Right renal pelvis (tissue), 4 donors: ENCODE data around the gene C1QTNF6. TPM values are rescaled to one million over a fixed set of nuclear protein-coding genes. Genes with fewer than 3 reads are reported as not detected.
"Not testable (repeated sequence)": the region's sequence is repeated elsewhere in the genome, so short reads cannot be mapped to it uniquely, and the experiment has no call there.

Experiments
- DNase-seq, 4 donors: peaks; one replicate each; pipeline ENCODE4 v3.0.0-alpha.2; 2013; ENCODE audit warnings: low read depth in 4 of 4, low spot score in 3 of 4, missing footprints in 1 of 4
- polyA plus RNA-seq, 4 donors: library from polyadenylated mRNA; unstranded; fragments of 120-200 nt; gene quantifications; one replicate each; pipeline ENCODE4 v1.2.1, GENCODE V29; 2013; ENCODE audit not compliant: insufficient read length in 4 of 4

C1QTNF6 gene
- polyA plus RNA-seq, 4 donors, result 29.9 to 33.2 (median 31.9) TPM

DNA sequence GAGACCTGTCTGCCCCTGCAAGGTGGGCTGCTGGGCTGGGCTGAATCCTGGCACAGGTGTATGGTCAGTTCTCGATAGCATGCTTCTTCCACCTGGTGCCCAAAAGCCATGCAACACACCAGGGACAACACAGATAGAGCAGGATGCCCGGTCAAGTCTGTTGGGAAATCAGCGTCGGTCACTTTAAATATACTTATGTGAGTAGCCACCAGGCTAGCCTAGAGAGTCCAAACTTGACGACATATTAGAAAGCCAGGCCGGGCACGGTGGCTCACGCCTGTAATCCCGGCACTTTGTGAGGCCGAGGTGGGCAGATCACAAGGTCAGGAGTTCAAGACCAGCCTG lies 8.9 kb downstream of the C1QTNF6 start:
- no peak for DNase-seq

DNA sequence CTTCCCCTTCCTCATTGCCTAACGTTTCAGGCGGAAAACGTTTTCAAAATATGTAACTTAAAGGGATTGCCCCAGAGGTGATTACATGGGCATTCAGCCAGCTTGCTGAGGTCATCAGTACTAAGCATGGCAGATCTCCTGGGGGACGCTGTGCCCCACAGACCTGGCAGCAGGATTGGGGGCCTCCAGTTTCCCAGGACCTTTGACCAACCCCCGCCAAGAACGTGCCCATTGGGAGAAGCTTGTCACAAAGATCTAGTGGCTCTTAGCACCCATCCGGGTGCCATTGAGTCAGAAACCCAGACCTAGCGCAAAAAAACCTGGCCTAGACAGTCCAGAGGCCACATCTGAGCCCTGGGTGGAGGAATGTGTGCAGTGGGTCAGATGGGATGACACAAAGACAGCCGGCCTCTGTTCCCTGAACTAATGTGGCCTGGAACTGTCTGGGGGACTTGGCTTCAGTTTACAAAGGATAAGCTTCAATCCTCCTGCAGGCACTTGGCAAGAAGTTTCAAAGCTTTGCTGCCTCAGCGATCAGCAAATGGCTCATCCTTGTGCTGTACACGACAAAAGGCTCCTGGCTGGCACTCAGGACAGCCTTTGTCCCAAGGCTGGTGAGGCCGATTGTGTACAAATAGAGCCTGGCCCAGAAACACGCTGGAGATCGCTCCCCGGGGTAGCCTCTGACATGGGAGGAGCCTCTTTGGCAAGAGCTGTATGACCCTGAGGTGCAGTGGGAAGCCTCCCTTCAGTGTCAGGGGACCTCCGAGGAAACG lies 9.5 kb downstream of the C1QTNF6 start:
- no peak for DNase-seq

DNA sequence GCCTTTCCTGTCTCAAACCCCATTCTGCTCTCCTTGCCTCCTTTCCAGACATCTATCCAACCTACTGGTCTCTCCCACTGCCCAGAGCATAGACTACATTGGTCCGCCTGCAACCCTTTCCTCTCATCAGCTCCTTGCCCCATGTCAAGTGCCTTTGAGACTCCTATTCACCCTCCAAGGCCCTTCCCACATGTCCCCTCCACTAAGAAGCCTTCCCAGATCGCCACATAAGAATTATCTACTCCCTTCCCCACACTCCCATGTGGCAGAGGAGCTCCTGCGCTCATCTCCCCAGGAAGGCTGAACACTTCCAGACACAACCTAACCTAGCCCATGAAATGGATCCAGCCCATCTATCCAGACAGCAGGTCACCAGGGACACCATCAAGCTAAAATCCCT lies 10.3 kb downstream of the C1QTNF6 start:
- no peak for DNase-seq

DNA sequence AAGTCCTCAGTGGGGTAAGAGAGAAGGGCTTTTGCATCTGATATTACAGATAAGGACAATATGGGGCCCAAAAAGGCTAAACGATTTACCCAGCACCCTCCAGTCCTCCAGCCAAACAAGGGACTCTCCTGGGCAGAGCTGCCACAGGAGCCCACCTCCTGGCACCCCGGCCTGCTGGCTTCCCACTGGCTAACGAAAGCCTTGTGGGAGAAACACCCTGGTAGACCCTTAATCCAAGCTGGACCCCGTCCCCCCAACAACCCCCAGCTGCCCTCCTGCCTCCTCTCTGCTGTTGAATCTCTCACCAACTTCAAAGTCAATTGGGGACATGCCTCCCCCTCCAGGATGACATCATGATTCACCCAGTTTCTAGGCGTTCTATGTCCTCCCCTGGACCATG lies 10.8 kb downstream of the C1QTNF6 start:
- DNase-seq, result no peak

DNA sequence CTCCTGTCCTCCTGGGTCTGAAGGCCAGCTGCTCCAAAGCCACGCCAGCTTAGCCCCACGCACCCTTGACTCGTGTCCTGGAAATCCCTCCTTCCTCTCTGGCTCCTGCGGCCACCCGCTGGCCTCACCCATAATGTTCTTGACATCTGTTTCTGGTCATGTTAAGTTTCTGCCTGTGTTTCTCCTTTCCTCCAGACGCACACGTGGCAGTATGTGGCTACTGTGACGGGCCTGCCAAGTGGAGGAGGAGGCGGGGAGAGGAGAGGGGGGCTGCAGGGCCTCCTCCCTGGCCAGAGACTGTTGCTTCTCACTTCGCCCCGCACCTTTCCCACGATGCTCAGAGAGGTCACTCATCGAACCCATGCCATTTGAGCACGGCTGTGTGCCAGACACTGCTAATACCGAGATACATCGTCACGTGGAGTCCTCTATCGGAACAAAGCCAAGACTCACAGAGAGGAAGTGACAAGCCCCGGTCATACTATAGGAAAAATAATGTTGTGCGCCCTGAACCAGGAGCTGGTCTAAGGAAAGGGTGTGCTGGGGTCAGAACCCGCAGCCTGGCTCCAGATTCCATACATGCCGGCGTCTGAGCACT lies 11.5 kb downstream of the C1QTNF6 start:
- peak in 2 of 4 donors; percentile 68 to 74 for DNase-seq

DNA sequence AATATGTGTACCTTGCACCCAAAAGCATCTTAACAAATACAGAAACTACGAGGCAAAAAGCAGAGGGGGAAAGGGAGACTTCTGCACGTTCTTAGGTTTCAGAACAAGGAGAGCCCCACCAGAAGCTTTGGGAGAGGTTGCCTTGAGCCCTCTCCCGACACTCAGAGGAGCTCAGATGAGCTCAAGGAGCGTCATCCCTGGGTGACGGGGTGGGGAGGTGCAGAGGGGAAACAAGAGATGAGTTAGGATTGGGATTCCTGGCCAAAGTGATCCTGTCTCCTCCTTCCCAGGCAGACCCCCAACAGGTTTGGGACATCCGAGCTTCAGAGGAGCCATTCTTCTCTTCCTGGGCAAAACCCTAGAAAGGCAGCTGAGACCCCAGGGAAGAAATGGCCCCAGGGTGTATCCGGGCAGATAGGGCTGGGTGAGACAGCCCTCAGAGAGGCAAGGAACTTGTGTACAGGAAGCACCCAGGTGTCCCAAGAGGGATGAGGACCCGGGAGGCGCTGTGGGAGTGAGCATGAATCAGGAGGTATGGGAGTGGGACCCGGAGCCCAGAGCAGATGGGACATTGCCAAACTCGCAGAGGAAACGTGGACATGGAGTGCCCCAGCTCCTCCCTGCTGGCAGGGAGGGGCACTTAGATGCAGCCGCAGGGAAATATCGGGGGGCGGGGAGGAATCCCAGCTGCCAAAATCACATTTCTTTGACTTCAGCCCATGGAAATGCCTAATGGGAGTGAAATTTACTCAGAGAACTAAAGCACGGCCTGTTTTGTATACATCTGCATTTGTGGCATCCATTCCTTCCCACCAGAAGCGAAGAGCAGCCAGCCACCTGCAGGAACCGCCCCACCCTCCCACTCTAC lies 12.4 kb downstream of the C1QTNF6 start:
- DNase-seq, result no peak

DNA sequence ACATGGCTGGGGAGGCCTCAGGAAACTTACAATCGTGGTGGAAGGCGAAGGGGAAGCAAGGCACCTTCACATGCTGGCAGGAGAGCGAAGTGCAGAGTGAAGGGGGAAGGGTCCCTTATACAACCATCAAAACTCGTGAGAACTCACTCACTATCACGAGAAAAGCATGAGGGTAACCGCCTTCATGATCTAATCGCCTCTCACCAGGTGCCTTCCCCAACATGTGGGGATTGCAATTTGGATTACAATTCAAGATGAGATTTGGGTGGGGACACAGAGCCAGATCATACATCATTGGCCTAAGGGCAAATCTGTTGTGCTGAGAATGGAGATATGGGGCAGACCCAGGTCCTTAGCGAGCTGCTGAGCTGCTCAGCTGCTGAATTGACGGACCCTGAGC lies 13.1 kb downstream of the C1QTNF6 start:
- no peak for DNase-seq

DNA sequence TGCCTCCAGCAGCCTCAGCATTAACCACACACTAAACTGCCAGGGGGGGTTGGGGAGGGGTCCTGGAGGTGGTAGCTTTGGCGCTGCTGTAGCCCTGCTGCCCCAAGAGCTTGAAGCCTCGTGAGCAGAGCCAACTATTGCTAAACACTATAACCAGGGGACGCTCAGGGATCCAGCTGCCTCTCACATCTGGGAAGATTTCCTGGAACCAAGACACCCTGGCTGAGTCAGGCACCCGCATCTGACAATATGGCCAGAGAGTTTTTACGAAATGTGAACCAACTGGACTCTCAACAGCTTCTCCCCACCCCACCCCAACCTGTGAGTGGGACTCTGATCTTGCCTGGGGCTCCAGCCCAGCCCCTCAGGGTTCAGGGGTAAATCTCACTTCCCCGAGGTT lies 14.3 kb downstream of the C1QTNF6 start:
- no peak for DNase-seq

DNA sequence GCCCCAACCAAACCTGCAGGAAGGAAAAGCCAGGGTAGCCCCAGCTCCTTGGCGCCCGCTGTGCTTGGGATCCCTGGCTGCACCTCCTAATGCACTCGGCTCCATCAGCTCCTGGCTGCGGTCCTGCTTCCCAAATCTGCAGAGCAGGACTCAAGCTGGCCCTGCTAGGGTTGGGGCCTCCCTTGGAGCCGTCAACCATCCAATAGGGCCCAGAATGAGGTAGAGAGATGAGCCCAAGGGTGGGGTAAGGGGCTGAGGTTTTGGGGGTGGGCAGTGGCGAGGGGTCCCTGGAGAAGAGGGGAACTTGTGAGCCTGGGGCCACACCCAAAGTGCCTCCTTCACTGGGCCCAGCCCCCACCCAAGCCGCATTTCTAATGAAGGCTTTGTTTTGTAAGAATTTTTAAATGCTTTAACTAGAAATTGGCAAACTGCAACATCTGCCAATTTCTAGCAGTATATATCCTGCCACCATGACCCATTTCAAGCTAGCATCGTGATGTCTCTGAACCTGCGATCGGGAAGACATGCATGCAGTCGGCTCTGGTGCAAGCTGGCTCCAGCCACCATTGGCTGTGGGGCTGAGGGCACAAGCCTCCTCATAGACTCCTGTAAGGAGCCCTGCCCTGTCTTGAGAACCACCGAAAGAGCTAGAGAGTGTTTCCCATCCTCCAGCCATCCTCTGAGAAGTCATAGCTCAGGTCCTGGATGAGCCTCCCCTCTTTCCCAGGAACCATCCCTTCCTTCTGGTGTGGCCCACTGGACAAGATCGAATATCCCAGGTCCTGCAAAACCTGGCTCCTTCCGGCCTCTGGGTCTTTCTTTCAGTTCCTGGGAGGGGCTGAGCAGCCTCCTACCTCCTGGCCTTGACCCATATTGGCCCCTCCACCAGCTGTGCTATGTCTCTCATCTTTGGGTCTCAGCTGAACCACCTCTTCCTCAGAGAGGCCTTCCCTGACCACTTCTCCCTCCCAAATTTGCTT lies 15.5 kb downstream of the C1QTNF6 start:
- DNase-seq, result no peak

DNA sequence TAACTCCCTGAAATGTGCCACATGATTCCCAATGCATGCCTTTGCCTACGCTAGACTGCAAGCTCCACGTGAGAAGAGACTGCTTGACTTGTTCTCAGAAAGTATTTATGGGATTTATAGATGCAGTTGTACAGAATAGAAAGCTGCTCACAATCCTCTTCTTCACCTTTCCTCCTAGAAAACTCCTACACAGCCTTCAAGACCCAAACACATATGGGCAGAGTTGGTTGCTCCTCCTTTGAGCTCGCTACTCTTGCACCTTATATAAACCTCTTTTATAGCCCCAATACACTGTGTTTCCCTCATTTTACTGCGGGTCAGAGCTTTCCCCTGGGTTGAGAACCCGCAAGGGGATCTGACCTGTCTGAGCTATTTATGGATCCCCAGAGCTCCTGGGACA lies 16.4 kb downstream of the C1QTNF6 start:
- DNase-seq, result no peak

DNA sequence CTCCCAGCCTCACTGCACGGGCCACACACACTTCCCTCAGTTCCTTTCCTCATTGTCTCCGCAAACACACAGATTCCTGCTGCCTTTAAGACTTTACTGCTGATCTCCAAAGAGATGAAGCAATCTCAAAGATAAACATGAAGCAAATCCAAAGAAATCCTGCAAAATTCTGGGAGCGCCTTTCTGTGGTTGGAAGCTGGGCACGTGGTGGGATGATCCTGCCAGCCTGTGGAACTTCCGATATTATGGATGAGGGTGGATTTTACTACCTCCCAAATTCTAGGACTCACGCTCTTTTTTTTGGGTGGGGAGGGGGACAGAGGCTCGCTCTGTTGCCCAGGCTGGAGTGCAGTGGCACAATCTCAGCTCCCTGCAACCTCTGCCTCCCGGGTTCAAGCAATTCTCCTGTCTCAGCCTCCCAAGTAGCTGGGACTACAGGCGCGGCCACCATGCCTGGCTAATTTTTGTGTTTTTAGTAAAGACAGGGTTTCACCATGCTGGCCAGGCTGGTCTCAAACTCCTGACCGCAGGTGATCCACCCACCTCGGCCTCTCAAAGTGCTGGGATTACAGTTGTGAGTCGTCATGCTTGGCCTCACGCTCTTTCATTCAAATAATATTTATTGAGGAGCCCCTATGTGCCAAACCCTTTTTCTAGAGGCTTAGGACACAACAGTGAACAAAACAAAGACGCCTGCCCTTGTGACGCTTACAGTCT lies 17.2 kb downstream of the C1QTNF6 start:
- not testable (repeated sequence) for DNase-seq

DNA sequence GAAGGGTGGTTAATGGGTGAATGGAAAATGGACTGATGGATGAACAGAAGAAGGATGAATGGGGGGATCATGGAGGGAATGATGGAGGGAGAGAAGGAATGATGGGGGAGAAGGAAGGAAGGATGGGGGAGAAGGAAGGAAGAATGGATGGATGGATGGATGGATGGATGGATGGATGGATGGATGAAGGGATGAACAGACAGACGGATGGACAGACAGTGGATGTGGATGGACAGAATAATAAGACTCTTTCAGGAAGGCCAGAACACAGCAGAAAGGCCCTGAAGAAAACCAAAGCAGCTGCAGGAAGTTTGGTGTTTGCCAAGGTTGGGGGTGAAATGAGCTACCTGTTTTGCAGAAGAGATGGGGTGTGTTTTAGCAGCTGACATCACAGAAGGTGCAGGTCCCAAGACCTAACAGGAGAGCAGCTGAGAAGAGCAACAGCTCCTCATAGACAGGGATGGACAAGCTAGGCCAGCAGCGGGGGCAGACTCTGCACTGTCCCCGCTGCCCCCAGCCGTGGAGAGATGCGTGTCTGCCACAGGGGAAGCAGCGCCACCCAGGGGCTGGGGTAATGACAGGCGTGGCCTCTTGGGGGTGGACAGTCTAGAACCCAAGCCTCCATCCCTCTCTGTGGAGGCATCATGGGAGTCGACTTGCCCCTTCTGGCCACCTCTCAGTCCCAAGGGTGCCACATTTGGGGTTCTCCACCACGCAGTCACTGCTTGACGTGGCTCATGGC lies 17.9 kb downstream of the C1QTNF6 start:
- DNase-seq, result no peak

DNA sequence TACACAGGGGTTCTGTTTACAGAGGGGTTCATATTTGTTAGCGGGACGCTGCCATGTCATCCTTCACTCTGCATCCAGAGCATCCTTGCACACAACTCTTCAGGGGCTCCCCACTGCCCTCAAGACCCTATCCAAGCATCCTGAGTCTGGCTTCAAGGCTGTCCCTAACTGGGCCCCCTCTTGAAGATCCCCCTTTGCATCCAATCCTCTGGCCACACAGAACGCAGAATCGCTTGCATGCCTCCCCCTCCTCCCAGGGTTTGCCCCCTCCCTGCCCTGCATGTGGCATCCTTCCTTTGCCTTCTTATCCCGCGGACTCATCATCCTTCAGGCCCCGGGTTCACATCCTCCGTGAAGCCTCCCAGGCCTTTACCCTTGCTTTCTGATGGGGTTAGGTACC lies 18.6 kb downstream of the C1QTNF6 start:
- no peak for DNase-seq

DNA sequence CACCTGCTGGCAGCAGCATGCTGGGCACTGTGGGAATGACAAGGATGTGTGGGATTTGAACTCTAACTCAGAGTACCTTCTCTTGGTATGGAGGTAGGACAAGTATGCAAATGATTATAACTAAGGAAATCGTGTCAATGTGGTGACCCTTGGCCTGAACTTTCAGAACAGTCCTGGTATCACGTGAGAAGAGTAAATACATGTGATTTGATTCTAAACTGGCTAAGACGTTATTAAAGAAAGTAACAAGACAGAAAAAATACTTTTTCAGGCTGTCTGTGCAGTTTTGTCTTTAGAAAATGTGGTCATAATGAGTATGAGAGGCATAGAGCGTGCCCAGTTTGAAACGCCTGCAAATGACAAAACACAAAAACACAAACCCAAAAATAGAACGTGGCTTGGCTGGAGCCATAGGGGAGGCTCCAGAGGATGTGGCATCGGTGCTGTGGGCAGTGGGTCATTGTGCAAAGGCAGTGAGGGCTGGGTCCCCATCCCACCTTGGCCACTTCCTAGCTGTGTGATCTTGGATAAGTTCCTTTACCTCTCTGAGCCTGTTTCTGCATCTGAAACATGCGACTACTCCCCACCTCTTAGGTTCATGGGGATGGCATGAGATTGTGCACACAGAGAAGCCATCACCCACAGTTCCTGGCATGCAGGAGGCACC lies 19.9 kb downstream of the C1QTNF6 start:
- DNase-seq, result no peak

DNA sequence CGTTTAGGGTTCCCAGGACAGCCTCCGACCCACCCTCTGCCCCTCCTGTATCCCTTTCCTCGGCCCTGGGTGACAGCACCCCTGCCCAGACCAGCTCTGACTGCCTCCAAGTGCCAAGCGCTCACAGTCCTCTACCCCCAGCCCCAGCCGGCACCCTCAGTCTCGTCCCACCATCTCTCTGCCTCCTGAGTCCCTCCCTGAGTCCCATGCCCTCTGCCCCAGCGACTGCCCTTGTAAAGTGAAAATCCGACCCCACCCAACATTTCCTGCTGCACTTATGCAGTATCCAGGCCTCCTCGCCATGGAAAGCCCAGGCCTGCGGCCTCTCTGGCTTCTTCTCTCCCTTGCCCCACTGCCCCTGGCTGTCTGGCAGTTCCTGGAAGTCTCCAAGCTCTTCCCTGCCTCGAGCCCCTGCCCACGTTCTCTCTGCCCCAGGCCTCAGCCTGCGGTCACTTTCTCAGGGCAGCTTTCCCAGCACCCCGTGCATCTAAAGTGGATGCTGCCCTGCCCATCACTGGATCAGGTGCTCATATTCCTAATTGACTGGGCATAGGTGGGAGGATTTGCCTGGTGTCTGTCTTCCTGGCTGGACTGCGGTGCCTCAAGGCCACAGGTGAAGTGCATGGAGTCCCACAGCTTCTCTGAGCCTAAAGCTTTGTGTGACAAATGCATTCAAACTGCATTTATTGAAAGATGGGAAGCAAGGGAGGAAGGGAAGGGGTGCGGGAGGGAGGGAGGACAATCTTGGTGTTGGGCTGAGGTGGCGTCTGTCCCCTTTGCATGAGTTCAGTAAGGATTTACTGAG lies 20.7 kb downstream of the C1QTNF6 start:
- DNase-seq, result no peak

DNA sequence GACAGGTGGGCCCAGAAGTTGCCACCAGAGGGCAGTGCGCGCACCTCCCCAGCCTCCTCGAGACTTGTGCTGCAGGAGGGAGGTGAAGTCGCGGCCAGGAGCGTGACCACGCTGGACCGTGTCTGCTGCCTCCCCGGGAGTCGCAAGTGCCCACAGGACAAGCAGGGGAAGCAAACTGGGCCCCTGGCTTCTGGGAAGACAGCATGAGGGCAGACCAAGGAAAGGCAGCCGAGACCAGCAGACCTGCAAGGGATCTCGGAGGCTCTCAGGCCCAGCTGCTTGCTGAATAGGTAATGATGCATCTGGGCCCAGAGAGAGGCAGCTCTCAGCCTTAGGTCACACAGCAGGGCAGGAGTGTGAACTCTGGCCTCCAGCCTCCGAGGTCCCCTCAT lies 21.4 kb downstream of the C1QTNF6 start:
- DNase-seq, result peak; percentile 69 to 83 (median 71)

DNA sequence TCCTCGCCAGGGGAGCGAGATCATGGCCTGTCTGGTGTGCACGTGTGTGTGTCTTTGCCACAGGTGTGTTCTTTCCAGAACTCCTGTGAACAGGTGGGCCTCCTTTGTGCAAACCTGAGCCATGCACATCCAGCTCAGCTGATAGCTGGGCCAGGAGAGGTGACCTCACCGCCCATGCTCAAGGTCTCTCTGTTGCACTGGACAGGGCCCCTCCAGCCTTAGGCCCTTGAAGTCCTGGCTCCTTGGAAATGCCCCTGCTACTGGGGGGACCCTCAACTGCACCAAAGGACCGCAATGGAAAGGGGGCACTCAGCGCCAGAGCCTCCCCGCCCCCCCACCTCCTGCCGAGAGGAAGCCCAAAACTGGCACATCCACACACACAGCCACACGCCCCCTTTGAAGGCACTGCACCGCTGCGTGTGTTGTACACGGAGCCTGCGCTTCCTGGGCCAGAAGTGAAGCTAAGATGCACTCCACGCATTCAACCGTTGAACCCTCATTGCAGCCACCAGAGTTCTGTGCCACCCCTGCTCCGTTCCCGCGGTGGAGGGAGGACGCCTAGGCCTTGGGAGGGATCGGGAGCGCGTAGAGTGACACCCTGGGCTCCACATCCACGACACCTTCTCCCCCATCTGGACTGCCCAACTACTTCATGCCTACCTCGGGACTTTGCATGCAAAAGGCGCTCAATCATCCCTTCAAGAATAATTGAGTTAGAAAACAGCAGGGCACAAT lies 21.9 kb downstream of the C1QTNF6 start:
- DNase-seq, result no peak
